SHP77 (cell line): ENCODE data around the gene SASS6.
"Not testable (repeated sequence)": the region's sequence is repeated elsewhere in the genome, so short reads cannot be mapped to it uniquely, and the experiment has no call there.

Experiments used
- DNase-seq, 2 experiments: peaks; one replicate each; lab custom pipeline; 2025; lab: John Stamatoyannopoulos, UW

The SASS6 gene

GRCh38 chr1:100107696-100108095 lies 25.0 kb downstream of the SASS6 start:
- DNase-seq, result no peak

- no peak for DNase-seq
Observed at GRCh38 chr1:100101564-100101963, 31.2 kb downstream of the SASS6 start.

DNA sequence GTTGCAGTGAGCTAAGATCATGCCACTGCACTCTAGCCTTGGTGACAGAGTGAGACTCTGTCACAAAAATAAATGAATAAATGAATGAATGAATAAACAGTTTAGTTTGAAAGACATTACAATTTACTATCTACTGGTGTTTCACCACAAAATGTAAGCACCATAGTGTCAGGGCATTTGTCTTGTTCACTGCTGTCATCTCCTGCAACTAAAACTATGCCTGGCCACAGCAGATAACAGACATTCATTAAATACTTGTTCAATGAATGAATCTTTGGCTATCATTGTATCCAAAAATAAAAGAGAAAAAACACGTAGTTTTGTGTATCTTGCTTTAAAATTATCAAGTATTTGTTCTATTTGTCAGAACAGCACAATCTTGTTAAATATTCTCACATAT lies 32.5 kb downstream of the SASS6 start:
- DNase-seq, result no peak

- no peak for DNase-seq
Observed at GRCh38 chr1:100090471-100090870, 42.3 kb downstream of the SASS6 start.

DNA sequence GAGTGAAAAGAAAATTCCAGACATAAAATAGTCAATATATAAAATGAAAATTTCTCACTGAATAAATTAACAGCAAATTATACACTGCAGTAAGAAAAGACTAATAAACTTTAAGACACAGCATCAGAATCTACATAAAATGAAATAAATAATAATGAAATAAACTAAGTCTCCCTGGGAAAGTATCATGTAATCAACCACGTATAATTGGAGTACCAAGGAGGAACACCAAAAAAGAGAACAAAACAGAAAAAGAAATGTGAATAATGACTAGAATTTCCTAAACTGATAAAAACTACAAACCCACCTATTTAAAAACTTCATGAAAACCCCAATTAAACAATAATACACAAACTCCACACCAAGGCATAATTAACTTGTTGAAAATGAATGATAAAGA lies 43.6 kb downstream of the SASS6 start:
- no peak for DNase-seq

DNA sequence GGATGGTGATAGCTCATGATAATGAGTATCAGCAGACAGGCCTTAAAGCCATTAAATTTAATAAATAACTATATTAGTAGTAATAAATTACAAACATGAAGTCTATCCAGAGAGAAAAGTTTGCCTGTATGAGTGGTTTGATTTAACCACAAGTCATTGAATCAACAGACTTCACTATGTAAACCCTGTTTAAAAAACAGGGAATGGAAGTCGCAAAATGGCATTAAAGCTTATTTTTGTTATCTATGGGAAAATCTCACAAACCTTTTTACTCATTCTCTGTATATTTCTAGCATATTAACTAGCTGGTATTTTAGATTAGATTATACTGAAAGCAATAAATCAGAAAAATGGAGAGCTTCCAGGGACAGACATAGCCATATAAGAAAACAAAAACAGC lies 45.3 kb downstream of the SASS6 start:
- no peak for DNase-seq

GRCh38 chr1:100080331-100080730 lies 52.4 kb downstream of the SASS6 start:
- no peak for DNase-seq

GRCh38 chr1:100077531-100077930 lies 55.2 kb downstream of the SASS6 start:
- DNase-seq, result no peak

GRCh38 chr1:100076744-100077143 lies 56.0 kb downstream of the SASS6 start:
- DNase-seq, result no peak

DNA sequence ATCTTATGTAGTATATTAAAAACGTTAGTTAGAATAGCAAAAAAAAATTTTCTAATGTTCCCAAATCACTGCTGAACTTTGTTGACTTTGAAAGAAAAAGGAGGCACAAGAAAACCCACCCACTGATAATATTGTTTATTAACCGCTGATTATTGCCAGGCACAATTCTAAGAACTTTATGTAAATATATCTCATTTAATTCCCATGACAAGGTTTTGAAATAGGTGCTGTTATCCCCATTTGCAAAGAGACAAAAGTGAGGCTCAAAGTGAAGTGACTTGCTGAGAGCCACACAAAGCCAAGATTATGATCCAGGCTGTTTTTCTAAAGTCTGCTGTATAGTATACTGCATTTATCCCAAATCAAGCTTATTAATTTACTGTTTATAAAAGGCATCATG lies 56.4 kb downstream of the SASS6 start:
- no peak for DNase-seq

DNA sequence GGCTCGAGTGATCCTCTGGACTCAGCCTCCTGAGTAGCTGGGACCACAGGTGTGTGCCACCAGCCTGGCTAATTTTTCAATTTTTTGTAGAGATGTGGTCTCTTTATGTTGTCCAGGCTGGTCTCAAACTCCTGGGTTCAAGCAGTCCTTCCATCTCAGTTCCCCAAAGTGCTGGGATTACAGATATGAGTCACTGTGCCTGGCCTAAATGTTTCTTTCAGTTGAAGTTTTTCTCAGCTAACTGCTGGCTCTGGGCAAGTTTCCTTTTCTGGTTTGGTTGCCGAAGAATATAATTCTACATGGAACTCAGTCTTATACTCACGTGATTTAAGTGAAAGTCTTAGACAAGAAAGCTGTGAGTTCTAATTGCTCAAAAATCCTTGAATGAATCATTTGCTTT lies 57.0 kb downstream of the SASS6 start:
- DNase-seq, result no peak

GRCh38 chr1:100074604-100075395 lies 57.9 kb downstream of the SASS6 start:
- no peak for DNase-seq

- DNase-seq, result no peak
Observed at GRCh38 chr1:100073531-100073930, 59.2 kb downstream of the SASS6 start.

GRCh38 chr1:100070201-100070939 lies 62.4 kb downstream of the SASS6 start:
- no peak for DNase-seq

- no peak for DNase-seq
Observed at GRCh38 chr1:100065969-100066227, 66.8 kb downstream of the SASS6 start.

DNA sequence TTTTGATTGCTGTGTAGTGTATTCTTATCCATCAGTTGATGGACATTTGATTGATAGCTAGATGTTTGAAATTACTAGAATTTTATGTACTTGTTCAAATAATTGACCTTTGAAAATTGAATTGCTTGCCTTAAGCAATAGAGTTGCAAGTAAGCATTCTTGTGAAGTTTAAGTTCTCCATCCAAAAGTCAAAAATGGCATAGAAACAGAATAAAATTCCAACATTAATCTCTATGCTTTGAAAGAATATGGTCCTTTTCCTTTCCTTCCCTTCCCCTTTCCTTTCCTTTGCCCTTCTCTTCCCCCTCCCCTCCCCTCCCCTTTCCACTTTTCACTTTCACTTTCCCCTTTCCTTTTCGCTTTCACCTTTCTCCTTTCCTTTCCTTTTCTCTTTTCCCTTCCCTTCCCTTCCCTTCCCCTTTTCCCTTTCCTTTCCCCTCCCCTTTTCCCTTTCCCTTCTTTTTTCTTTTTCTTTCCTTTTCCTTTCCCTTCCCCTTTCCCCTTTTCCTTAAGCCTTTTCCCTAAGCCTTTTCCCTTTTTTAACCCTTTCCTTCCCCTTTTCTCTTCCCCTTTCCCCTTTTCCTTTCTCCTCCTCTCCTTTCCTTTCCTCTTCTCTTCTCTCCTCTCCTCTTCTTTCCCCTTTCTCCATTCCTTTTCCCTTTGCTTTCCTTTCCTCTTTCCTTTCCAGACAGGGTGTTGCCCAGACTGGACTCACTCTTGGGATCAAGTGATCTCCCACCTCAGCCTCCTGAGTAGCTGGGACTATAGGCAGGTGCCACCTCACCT lies 67.4 kb downstream of the SASS6 start:
- DNase-seq, result no peak

GRCh38 chr1:100061681-100062080 lies 71.0 kb downstream of the SASS6 start:
- no peak for DNase-seq

GRCh38 chr1:100053727-100054126 lies 79.0 kb downstream of the SASS6 start:
- no peak for DNase-seq

- DNase-seq, result no peak
Observed at GRCh38 chr1:100053119-100053518, 79.6 kb downstream of the SASS6 start.

GRCh38 chr1:100051893-100052292 lies 80.8 kb downstream of the SASS6 start:
- DNase-seq, result no peak

DNA sequence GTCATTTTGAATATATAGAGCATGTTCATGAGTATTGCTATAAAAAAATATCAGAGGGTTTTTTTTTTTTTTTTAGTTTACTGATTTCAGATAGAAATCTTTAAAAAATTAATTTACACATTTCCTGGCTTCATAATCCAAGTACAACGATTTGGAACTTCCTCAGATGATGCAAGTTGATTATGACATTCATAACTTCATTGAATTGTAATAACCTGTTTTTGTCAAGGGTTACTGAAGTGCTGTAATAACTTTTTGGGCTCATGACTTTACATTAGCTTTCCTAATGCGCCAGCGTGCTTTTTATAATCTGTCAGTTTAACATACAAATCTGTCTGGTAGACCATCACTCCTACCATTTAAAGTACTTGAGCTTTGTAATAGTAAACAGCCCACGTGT lies 81.3 kb downstream of the SASS6 start:
- no peak for DNase-seq

- no peak for DNase-seq
Observed at GRCh38 chr1:100050139-100050538, 82.6 kb downstream of the SASS6 start.

GRCh38 chr1:100047235-100047708 lies 85.5 kb downstream of the SASS6 start:
- not testable (repeated sequence) for DNase-seq
